Hepatocyte (in vitro differentiated cells): ENCODE results near the gene MGAT1. TPM values are rescaled to one million over a fixed set of nuclear protein-coding genes. Genes with fewer than 3 reads are reported as not detected.

Source experiments
- DNase-seq: peaks from one replicate; pipeline ENCODE4 v3.0.0-alpha.2; 2016; ENCODE audit warnings: low spot score
- H2AFZ ChIP-seq: fragments of 200-600 bp; sonication (generic); 2 replicates; pipeline ENCODE4 v1.6.0; 2016; ENCODE audit warnings: antibody characterized with exemption, mild to moderate bottlenecking
- H3K27ac ChIP-seq: fragments of 200-600 bp; sonication (generic); 2 replicates; pipeline ENCODE4 v1.5.1; 2016; ENCODE audit warnings: mild to moderate bottlenecking
- H3K27me3 ChIP-seq: fragments of 200-600 bp; sonication (generic); 2 replicates; pipeline ENCODE4 v1.6.1; 2016
- H3K36me3 ChIP-seq: fragments of 200-600 bp; sonication (generic); replicated peaks from 2 replicates; pipeline ENCODE4 v1.5.1; 2016; ENCODE audit warnings: low read depth; ENCODE audit not compliant: insufficient read depth
- H3K4me1 ChIP-seq: fragments of 200-600 bp; sonication (generic); 2 replicates; pipeline ENCODE4 v1.5.1; 2016; ENCODE audit warnings: mild to moderate bottlenecking, moderate library complexity; ENCODE audit not compliant: insufficient read depth
- H3K4me2 ChIP-seq: fragments of 200-600 bp; sonication (generic); 2 replicates; pipeline ENCODE4 v1.6.0; 2016
- H3K4me3 ChIP-seq: fragments of 200-600 bp; sonication (generic); 2 replicates; pipeline ENCODE4 v1.5.1; 2016; ENCODE audit warnings: mild to moderate bottlenecking
- H3K79me2 ChIP-seq: fragments of 200-600 bp; sonication (generic); 2 replicates; pipeline ENCODE4 v1.6.0; 2017; ENCODE audit warnings: mild to moderate bottlenecking
- H3K9me2 ChIP-seq: fragments of 200-600 bp; sonication (generic); replicated peaks from 2 replicates; pipeline ENCODE4 v1.6.0; 2017; ENCODE audit warnings: mild to moderate bottlenecking; ENCODE audit not compliant: insufficient read depth
- H3K9me3 ChIP-seq: fragments of 200-600 bp; sonication (generic); 2 replicates; pipeline ENCODE4 v1.5.1; 2016; ENCODE audit warnings: low read depth, mild to moderate bottlenecking
- H4K20me1 ChIP-seq: fragments of 200-600 bp; sonication (generic); 2 replicates; pipeline ENCODE4 v1.6.0; 2016; ENCODE audit warnings: mild to moderate bottlenecking; ENCODE audit not compliant: insufficient read depth, poor library complexity, severe bottlenecking
- CTCF ChIP-seq: fragments of 200-600 bp; sonication (generic); IDR thresholded peaks from 2 replicates; pipeline ENCODE4 v1.5.1; 2016; ENCODE audit warnings: antibody characterized with exemption, mild to moderate bottlenecking; ENCODE audit not compliant: poor library complexity
- EZH2 ChIP-seq: fragments of 200-600 bp; sonication (generic); IDR thresholded peaks from 2 replicates; pipeline ENCODE4 v1.6.1; 2016; ENCODE audit warnings: antibody characterized with exemption, mild to moderate bottlenecking, borderline replicate concordance
- EZH2phosphoT487 ChIP-seq: fragments of 200-600 bp; sonication (generic); IDR thresholded peaks from one replicate; pipeline ENCODE4 v1.6.1; 2018; ENCODE audit warnings: antibody characterized with exemption, mild to moderate bottlenecking, low read depth, moderate library complexity; ENCODE audit not compliant: unreplicated experiment, severe bottlenecking
- WGBS: methylation state at CpG from one replicate; pipeline ENCODE4 v1.1.6; 2016; ENCODE audit warnings: low lambda C conversion rate; ENCODE audit errors: missing lambda C conversion rate; 5-methylcytosine and 5-hydroxymethylcytosine counted together
- polyA plus RNA-seq: library from polyadenylated mRNA; unstranded; fragments of >200 nt; fragmentation: Nextera tagmentation; extraction: Ambion mirVana; gene quantifications from 2 replicates; pipeline ENCODE4 v1.2.1, GENCODE V29; 2016
- total RNA-seq: library from RNA; depleted of rRNA; stranded (reverse); fragments of >200 nt; gene quantifications from 2 replicates; pipeline ENCODE4 v1.2.3, GENCODE V29; 2014

MGAT1 gene
- total and polyA plus RNA-seq, 2 experiments from 2014 or later, result 137 to 151 TPM

GRCh38 chr5:180832638-180833068 is 30.0 kb upstream of the MGAT1 start:
- Histone ChIP-seq H3K4me1 (peaks cover 18% of the 10 kb centered on the region), H3K79me2 (peaks cover 27% of the 10 kb centered on the region), H3K27ac (no peak overlapping the region), H3K4me3 (no peak overlapping the region), H3K27me3 (no peaks in the 10 kb centered on the region), H3K9me2 (no peaks in the 10 kb centered on the region), H3K4me2 (peak overlapping the region; percentile 90), H2AFZ (no peak overlapping the region), H4K20me1 (no peaks in the 10 kb centered on the region), H3K9me3 (peaks cover 14% of the 10 kb centered on the region), H3K36me3 (no peaks in the 10 kb centered on the region)
- no peak for TF ChIP-seq EZH2
- TF ChIP-seq CTCF, result no peak
- no peak for TF ChIP-seq EZH2phosphoT487
- DNase-seq, result no peak
- WGBS, result 85% methylated on average over 2 of the region's 2 CpGs

GRCh38 chr5:180831139-180832093 is 28.8 kb upstream of the MGAT1 start:
- H3K4me2 ChIP-seq, result peak overlapping the region; percentile 90

GRCh38 chr5:180830253-180831138 is 27.9 kb upstream of the MGAT1 start:
- peak overlapping the region; percentile 85 for H3K4me3 ChIP-seq
- 46% methylated on average over 25 of the region's 35 CpGs for WGBS
- peaks cover 27% of the 10 kb centered on the region for H3K79me2 ChIP-seq
- H3K36me3 ChIP-seq, result no peaks in the 10 kb centered on the region
- no peaks in the 10 kb centered on the region for H3K9me2 ChIP-seq
- no peak for TF ChIP-seq CTCF
- no peak for TF ChIP-seq EZH2
- no peak for TF ChIP-seq EZH2phosphoT487
- H3K4me1 ChIP-seq, result peaks cover 18% of the 10 kb centered on the region
- peak overlapping the region; percentile 99 for H3K27ac ChIP-seq
- peak overlapping the region; percentile 96 for H2AFZ ChIP-seq
- peaks cover 14% of the 10 kb centered on the region for H3K9me3 ChIP-seq
- DNase-seq, result peak; percentile 68
- no peaks in the 10 kb centered on the region for H4K20me1 ChIP-seq
- no peaks in the 10 kb centered on the region for H3K27me3 ChIP-seq
- H3K4me2 ChIP-seq, result peak overlapping the region; percentile 90

More at GRCh38 chr5:180831139-180832093, 28.8 kb upstream of the MGAT1 start:
- no peaks in the 10 kb centered on the region for H3K9me2 ChIP-seq
- no peaks in the 10 kb centered on the region for H3K36me3 ChIP-seq
- TF ChIP-seq EZH2phosphoT487 (no peak), CTCF (no peak), EZH2 (no peak)
- WGBS, result 5% methylated on average over 70 of the region's 80 CpGs
- H4K20me1 ChIP-seq, result no peaks in the 10 kb centered on the region
- H2AFZ ChIP-seq, result peak overlapping the region; percentile 96
- H3K4me1 ChIP-seq, result peaks cover 18% of the 10 kb centered on the region
- H3K79me2 ChIP-seq, result peaks cover 27% of the 10 kb centered on the region
- peak overlapping the region; percentile 85 for H3K4me3 ChIP-seq
- H3K27ac ChIP-seq, result peak overlapping the region; percentile 99
- H3K9me3 ChIP-seq, result peaks cover 14% of the 10 kb centered on the region
- H3K27me3 ChIP-seq, result no peaks in the 10 kb centered on the region
- peak; percentile 86 for DNase-seq
